HepG2 (cell line): Measurements from ENCODE around the gene PKMYT1. TPM values are rescaled to one million over a fixed set of nuclear protein-coding genes. Genes with fewer than 3 reads are reported as not detected.

ENCODE experiments used
- CREB1 ChIP-seq, 2 experiments: fragments of 450-650 bp in 1 of 2; IDR thresholded peaks; 2 replicates each; pipeline ENCODE4 v1.6.1; 2016 to 2017; ENCODE audit warnings: control low read depth in 1 of 2, mild to moderate bottlenecking in 1 of 2, missing compliant biosample characterization in 1 of 2, missing genetic modification characterization in 1 of 2
- CREM ChIP-seq, 2 experiments: sonication (generic) in 1 of 2; formaldehyde crosslinking in 1 of 2; IDR thresholded peaks; 2 replicates each; pipeline versions ENCODE4 v1.4.0 to v1.6.1; 2016 to 2020; ENCODE audit warnings: antibody characterized with exemption in 1 of 2, mild to moderate bottlenecking in 1 of 2, missing genetic modification reagents in 1 of 2
- FOXO4 ChIP-seq: sonication (generic); formaldehyde crosslinking; conservative IDR thresholded peaks from 2 replicates; pipeline ENCODE4 v1.8.1; 2023; ENCODE audit warnings: missing genetic modification reagents
- HMG20B ChIP-seq: conservative IDR thresholded peaks from 2 replicates; pipeline ENCODE4 v1.6.1; 2016; ENCODE audit warnings: missing genetic modification reagents, missing compliant biosample characterization
- HNRNPK ChIP-seq: fragments of 200-400 bp; formaldehyde crosslinking; IDR thresholded peaks from 2 replicates; pipeline ENCODE4 v1.6.1; 2018; ENCODE audit warnings: low read length, low read depth, moderate library complexity, mild to moderate bottlenecking; ENCODE audit not compliant: poor library complexity, severe bottlenecking
- KDM4B ChIP-seq: sonication (generic); formaldehyde crosslinking; IDR thresholded peaks from 2 replicates; pipeline ENCODE4 v1.4.0; 2020; ENCODE audit warnings: missing genetic modification reagents
- KLF12 ChIP-seq: sonication (generic); formaldehyde crosslinking; IDR thresholded peaks from 2 replicates; pipeline ENCODE4 v1.4.0; 2020; ENCODE audit warnings: missing genetic modification reagents, borderline replicate concordance
- LCORL ChIP-seq, 2 experiments: fragments of 450-650 bp in 1 of 2; sonication (generic) in 1 of 2; formaldehyde crosslinking in 1 of 2; IDR thresholded peaks; 2 replicates each; pipeline versions ENCODE4 v1.5.0 to v1.6.1; 2017 to 2020; ENCODE audit warnings: antibody characterized with exemption in 1 of 2, missing genetic modification reagents in 1 of 2
- THAP11 ChIP-seq: IDR thresholded peaks from 2 replicates; pipeline ENCODE4 v1.6.1; 2016; ENCODE audit warnings: missing biosample characterization, missing genetic modification reagents
- ZBTB25 ChIP-seq: IDR thresholded peaks from 2 replicates; pipeline ENCODE4 v1.6.1; 2018; ENCODE audit warnings: missing genetic modification reagents
- ZFX ChIP-seq: sonication (generic); formaldehyde crosslinking; IDR thresholded peaks from 2 replicates; pipeline ENCODE4 v1.4.0; 2020; ENCODE audit warnings: mild to moderate bottlenecking, low read depth, missing genetic modification reagents, moderate library complexity
- ZNF274 ChIP-seq: sonication (generic); formaldehyde crosslinking; IDR thresholded peaks from 2 replicates; pipeline ENCODE4 v1.5.1; 2020; ENCODE audit warnings: mild to moderate bottlenecking, missing genetic modification reagents
- ZNF576 ChIP-seq: sonication (generic); formaldehyde crosslinking; IDR thresholded peaks from 2 replicates; pipeline ENCODE4 v1.4.0; 2020; ENCODE audit warnings: mild to moderate bottlenecking, missing genetic modification reagents
- ZNF580 ChIP-seq: IDR thresholded peaks from 2 replicates; pipeline ENCODE4 v1.6.1; 2016; ENCODE audit warnings: low read depth, borderline replicate concordance
- ZNF740 ChIP-seq: sonication (generic); formaldehyde crosslinking; IDR thresholded peaks from 2 replicates; pipeline ENCODE4 v1.4.0; 2020; ENCODE audit warnings: missing genetic modification reagents
- ZNF790 ChIP-seq: sonication (generic); formaldehyde crosslinking; IDR thresholded peaks from 2 replicates; pipeline ENCODE4 v1.8.0; 2022; ENCODE audit warnings: missing genetic modification reagents, mild to moderate bottlenecking, borderline replicate concordance
- ZSCAN5A ChIP-seq: sonication (generic); formaldehyde crosslinking; IDR thresholded peaks from 2 replicates; pipeline ENCODE4 v1.8.0; 2022; ENCODE audit warnings: mild to moderate bottlenecking, missing genetic modification reagents, borderline replicate concordance
- polyA plus RNA-seq, 8 experiments: library from polyadenylated mRNA; depleted of rRNA in 3 of 8; stranded (reverse) in 7 of 8; unstranded in 1 of 8; fragments of >200 nt; fragmentation: Illumina TruSeq in 4 of 8; extraction: Trizol in 4 of 8; gene quantifications; 2 replicates each; pipeline versions ENCODE4 v1.2.1 to v1.2.3, GENCODE V29; 2011 to 2016; ENCODE audit warnings: low read depth in 4 of 8, missing spikeins in 1 of 8, mixed read lengths in 1 of 8; ENCODE audit not compliant: insufficient read depth in 1 of 8
- total RNA-seq, 5 experiments: library from RNA; depleted of rRNA; stranded (reverse); fragments of >200 nt; fragmentation: Illumina TruSeq; extraction: Trizol; gene quantifications; 2 replicates each; pipeline ENCODE4 v1.2.3, GENCODE V29; 2016; ENCODE audit warnings: low read depth in 1 of 5

PKMYT1 gene
- total and polyA plus RNA-seq, 2 of the 13 experiments (the other 11 are each of a cell fraction or from before 2014, with no cell fraction given): 7.0 to 27.8 TPM

GRCh38 chr16:2969545-2970521 is 10.4 kb downstream of the PKMYT1 start (continued):
- TF ChIP-seq LCORL (IDR thresholded peaks at IDR 0.05) (no peak), LCORL (CRISPR knock-in tag; IDR thresholded peaks at IDR 0.05) (peak; percentile 78), CREM (IDR thresholded peaks at IDR 0.05) (no peak), CREM (CRISPR knock-in tag; IDR thresholded peaks at IDR 0.05) (no peak), HMG20B (0 out of 2 replicates have a peak, but pooled peaks have one; percentile 21), HNRNPK (peak; percentile 52), KDM4B (CRISPR knock-in tag) (0 out of 2 replicates have a peak, but pooled peaks have one; percentile 27), FOXO4 (CRISPR knock-in tag) (0 out of 2 replicates have a peak, but pooled peaks have one; percentile 87), ZNF790 (0 out of 2 replicates have a peak, but pooled peaks have one; percentile 53), KLF12 (CRISPR knock-in tag) (0 out of 2 replicates have a peak, but pooled peaks have one; percentile 54), THAP11 (CRISPR knock-in tag) (peak; percentile 49; the same call in 1 of the 2 replicates), ZNF576 (CRISPR knock-in tag) (0 out of 2 replicates have a peak, but pooled peaks have one; percentile 41), ZBTB25 (CRISPR knock-in tag) (no peak), ZNF274 (CRISPR knock-in tag) (peak; percentile 42; the same call in 1 of the 2 replicates), ZSCAN5A (no peak), ZFX (CRISPR knock-in tag) (peak; percentile 61), ZNF740 (CRISPR knock-in tag) (peak; percentile 75), ZNF580 (peak; percentile 58), CREB1 (IDR thresholded peaks at IDR 0.05) (no peak), CREB1 (CRISPR knock-in tag; IDR thresholded peaks at IDR 0.05) (no peak)
